ENCODE data around the gene RAPGEF2.

The RAPGEF2 gene

GRCh38 chr4:159227378-159227777, 124.5 kb downstream of the RAPGEF2 start:
- no peaks in the 10 kb centered on the region for H3K27me3 ChIP-seq (ENCODE audit: insufficient read depth, low read depth, severe bottlenecking)
- no peaks in the 10 kb centered on the region for H3K9me3 ChIP-seq (ENCODE audit: severe bottlenecking)
- no peak for DNase-seq
- no peak for TF ChIP-seq CTCF (IDR thresholded peaks at IDR 0.05; ENCODE audit: low read depth, low read length)
- no peak overlapping the region for H3K4me3 ChIP-seq (ENCODE audit: low read depth, low read length)
- H3K36me3 ChIP-seq: no peaks in the 10 kb centered on the region
- H3K27ac ChIP-seq: no peak overlapping the region

- no peaks in the 10 kb centered on the region for H3K9me3 ChIP-seq (ENCODE audit: severe bottlenecking)
- no peak overlapping the region for H3K4me3 ChIP-seq (ENCODE audit: low read depth, low read length)
- DNase-seq: no peak
- no peak for TF ChIP-seq CTCF (IDR thresholded peaks at IDR 0.05; ENCODE audit: low read depth, low read length)
- no peaks in the 10 kb centered on the region for H3K36me3 ChIP-seq
- no peak overlapping the region for H3K27ac ChIP-seq
- H3K27me3 ChIP-seq (ENCODE audit: insufficient read depth, low read depth, severe bottlenecking): no peaks in the 10 kb centered on the region
Measured at GRCh38 chr4:159227984-159228383, 125.1 kb downstream of the RAPGEF2 start.

- no peak for DNase-seq
- Histone ChIP-seq H3K36me3 (no peaks in the 10 kb centered on the region), H3K9me3 (ENCODE audit: severe bottlenecking) (no peaks in the 10 kb centered on the region), H3K4me3 (ENCODE audit: low read depth, low read length) (no peak overlapping the region), H3K27me3 (ENCODE audit: insufficient read depth, low read depth, severe bottlenecking) (no peaks in the 10 kb centered on the region), H3K27ac (no peak overlapping the region)
- TF ChIP-seq CTCF (IDR thresholded peaks at IDR 0.05; ENCODE audit: low read depth, low read length): no peak
Measured at GRCh38 chr4:159229164-159229563, 126.3 kb downstream of the RAPGEF2 start.

GRCh38 chr4:159232465-159233106, 129.7 kb downstream of the RAPGEF2 start:
- Histone ChIP-seq H3K4me3 (ENCODE audit: low read depth, low read length) (no peak overlapping the region), H3K27me3 (ENCODE audit: insufficient read depth, low read depth, severe bottlenecking) (no peaks in the 10 kb centered on the region), H3K36me3 (no peaks in the 10 kb centered on the region), H3K9me3 (ENCODE audit: severe bottlenecking) (no peaks in the 10 kb centered on the region), H3K27ac (no peak overlapping the region)
- TF ChIP-seq CTCF (IDR thresholded peaks at IDR 0.05; ENCODE audit: low read depth, low read length): no peak
- no peak for DNase-seq

GRCh38 chr4:159235779-159236368, 133.0 kb downstream of the RAPGEF2 start:
- no peaks in the 10 kb centered on the region for H3K27me3 ChIP-seq (ENCODE audit: insufficient read depth, low read depth, severe bottlenecking)
- no peaks in the 10 kb centered on the region for H3K9me3 ChIP-seq (ENCODE audit: severe bottlenecking)
- no peaks in the 10 kb centered on the region for H3K36me3 ChIP-seq
- TF ChIP-seq CTCF (IDR thresholded peaks at IDR 0.05; ENCODE audit: low read depth, low read length): no peak
- H3K27ac ChIP-seq: no peak overlapping the region
- DNase-seq: no peak
- H3K4me3 ChIP-seq (ENCODE audit: low read depth, low read length): no peak overlapping the region

- H3K27ac ChIP-seq: no peak overlapping the region
- H3K27me3 ChIP-seq (ENCODE audit: insufficient read depth, low read depth, severe bottlenecking): no peaks in the 10 kb centered on the region
- no peaks in the 10 kb centered on the region for H3K36me3 ChIP-seq
- no peak for TF ChIP-seq CTCF (IDR thresholded peaks at IDR 0.05; ENCODE audit: low read depth, low read length)
- DNase-seq: no peak
- H3K9me3 ChIP-seq (ENCODE audit: severe bottlenecking): no peaks in the 10 kb centered on the region
- no peak overlapping the region for H3K4me3 ChIP-seq (ENCODE audit: low read depth, low read length)
Measured at GRCh38 chr4:159237975-159238374, 135.1 kb downstream of the RAPGEF2 start.

Data from WERI-Rb-1 (cell line).